CD4-positive, alpha-beta T cell treated with Interleukin-15 for 1 hour (primary cell): ENCODE results near the gene SPCS3.
A peak's percentile ranks its signal among the peaks of the same experiment; 100 is the strongest.
"Not testable (repeated sequence)": the region's sequence is repeated elsewhere in the genome, so short reads cannot be mapped to it uniquely, and the experiment has no call there.

Experiments used
- DNase-seq: peaks from one replicate; pipeline ENCODE4 v3.0.0-alpha.2; 2020

SPCS3 gene

GRCh38 chr4:176319704-176320339, at the start of gene SPCS3:
Gene SPCS3 (plus strand): TSS chr4:176319966. CDS start chr4:176320077, 111 bp downstream.
- peak; percentile 94 for DNase-seq

- DNase-seq, result no peak
These were observed 49.1 kb upstream of the SPCS3 start for GRCh38 chr4:176270669-176271068.

GRCh38 chr4:176271749-176272148, 48.0 kb upstream of the SPCS3 start:
- no peak for DNase-seq

- DNase-seq, result no peak
These were observed 47.0 kb upstream of the SPCS3 start for GRCh38 chr4:176272799-176273198.

GRCh38 chr4:176273736-176274135, 46.0 kb upstream of the SPCS3 start:
- no peak for DNase-seq

- no peak for DNase-seq
These were observed 45.3 kb upstream of the SPCS3 start for GRCh38 chr4:176274441-176274840.

- DNase-seq, result no peak
These were observed 43.1 kb upstream of the SPCS3 start for GRCh38 chr4:176276710-176277109.

GRCh38 chr4:176277162-176277904, 42.4 kb upstream of the SPCS3 start:
- DNase-seq, result no peak

- not testable (repeated sequence) for DNase-seq
These were observed 40.2 kb upstream of the SPCS3 start for GRCh38 chr4:176279560-176279959.

- no peak for DNase-seq
These were observed 33.0 kb upstream of the SPCS3 start for GRCh38 chr4:176286728-176287127.

GRCh38 chr4:176287546-176287945, 32.2 kb upstream of the SPCS3 start:
- DNase-seq, result no peak

GRCh38 chr4:176288020-176288419, 31.7 kb upstream of the SPCS3 start:
- DNase-seq, result no peak

GRCh38 chr4:176289561-176289960, 30.2 kb upstream of the SPCS3 start:
- no peak for DNase-seq

- DNase-seq, result no peak
These were observed 29.2 kb upstream of the SPCS3 start for GRCh38 chr4:176290520-176290919.

- DNase-seq, result no peak
These were observed 28.0 kb upstream of the SPCS3 start for GRCh38 chr4:176291748-176292147.

- no peak for DNase-seq
These were observed 26.8 kb upstream of the SPCS3 start for GRCh38 chr4:176292920-176293319.

- DNase-seq, result no peak
These were observed 26.1 kb upstream of the SPCS3 start for GRCh38 chr4:176293660-176294059.

- not testable (repeated sequence) for DNase-seq
These were observed 23.9 kb upstream of the SPCS3 start for GRCh38 chr4:176295907-176296306.

- no peak for DNase-seq
These were observed 21.1 kb upstream of the SPCS3 start for GRCh38 chr4:176298664-176299063.

- no peak for DNase-seq
These were observed 19.7 kb upstream of the SPCS3 start for GRCh38 chr4:176300036-176300435.

- DNase-seq, result no peak
These were observed 19.2 kb upstream of the SPCS3 start for GRCh38 chr4:176300565-176300964.

GRCh38 chr4:176302283-176303275, 17.2 kb upstream of the SPCS3 start:
- DNase-seq, result no peak

- DNase-seq, result no peak
These were observed 15.8 kb upstream of the SPCS3 start for GRCh38 chr4:176303938-176304337.
